ENCODE data around the gene F2R.

DNA sequence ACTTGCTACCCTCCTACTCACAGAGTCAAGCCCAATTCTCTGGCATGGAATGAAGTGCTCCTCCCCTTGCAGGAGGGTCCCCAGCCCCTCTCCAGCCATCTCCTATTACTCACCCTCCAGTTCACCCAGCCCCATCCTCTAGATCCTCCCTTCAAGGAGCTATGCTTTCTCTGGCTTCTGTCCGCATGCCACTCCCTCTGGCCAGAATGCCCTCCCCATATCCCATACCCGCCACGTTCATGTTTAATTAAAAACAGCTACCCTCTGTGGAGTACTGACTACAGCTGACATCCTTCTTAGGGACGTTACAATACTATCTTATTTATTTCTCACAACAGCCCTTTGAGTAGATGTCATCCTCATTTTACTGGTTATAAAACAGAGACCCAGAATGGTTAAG lies 3.0 kb downstream of the F2R start:
- TF ChIP-seq, protein P1, sequence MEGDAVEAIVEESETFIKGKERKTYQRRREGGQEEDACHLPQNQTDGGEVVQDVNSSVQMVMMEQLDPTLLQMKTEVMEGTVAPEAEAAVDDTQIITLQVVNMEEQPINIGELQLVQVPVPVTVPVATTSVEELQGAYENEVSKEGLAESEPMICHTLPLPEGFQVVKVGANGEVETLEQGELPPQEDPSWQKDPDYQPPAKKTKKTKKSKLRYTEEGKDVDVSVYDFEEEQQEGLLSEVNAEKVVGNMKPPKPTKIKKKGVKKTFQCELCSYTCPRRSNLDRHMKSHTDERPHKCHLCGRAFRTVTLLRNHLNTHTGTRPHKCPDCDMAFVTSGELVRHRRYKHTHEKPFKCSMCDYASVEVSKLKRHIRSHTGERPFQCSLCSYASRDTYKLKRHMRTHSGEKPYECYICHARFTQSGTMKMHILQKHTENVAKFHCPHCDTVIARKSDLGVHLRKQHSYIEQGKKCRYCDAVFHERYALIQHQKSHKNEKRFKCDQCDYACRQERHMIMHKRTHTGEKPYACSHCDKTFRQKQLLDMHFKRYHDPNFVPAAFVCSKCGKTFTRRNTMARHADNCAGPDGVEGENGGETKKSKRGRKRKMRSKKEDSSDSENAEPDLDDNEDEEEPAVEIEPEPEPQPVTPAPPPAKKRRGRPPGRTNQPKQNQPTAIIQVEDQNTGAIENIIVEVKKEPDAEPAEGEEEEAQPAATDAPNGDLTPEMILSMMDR (IDR thresholded peaks at IDR 0.05; ENCODE audit: low read depth, low read length), result no peak
- TF ChIP-seq POLR2A (IDR thresholded peaks at IDR 0.05; ENCODE audit: extremely low read depth, insufficient read length), result no peak

Data from NB4 (cell line).